Fibroblast of pulmonary artery (primary cell): ENCODE results near the gene ZNF444.

Experiments
- DNase-seq: peaks from one replicate; pipeline ENCODE4 v3.0.0-alpha.2; 2010; ENCODE audit warnings: low read depth
- H3K4me3 ChIP-seq: replicated peaks from 2 replicates; pipeline ENCODE4 v1.5.1; 2011; ENCODE audit warnings: low read depth, mild to moderate bottlenecking, control low read depth, low read length, moderate library complexity
- CTCF ChIP-seq: IDR thresholded peaks from 2 replicates; pipeline ENCODE4 v1.5.1; 2011; ENCODE audit warnings: mild to moderate bottlenecking, control low read depth, low read length, inconsistent platforms; ENCODE audit errors: missing control alignments

ZNF444 gene

GRCh38 chr19:56133858-56134653 lies 7.0 kb upstream of the ZNF444 start:
- TF ChIP-seq CTCF, result no peak
- DNase-seq, result no peak
- H3K4me3 ChIP-seq, result no peak overlapping the region

GRCh38 chr19:56134654-56134921 lies 6.5 kb upstream of the ZNF444 start:
- no peak overlapping the region for H3K4me3 ChIP-seq
- no peak for DNase-seq
- no peak for TF ChIP-seq CTCF

DNA sequence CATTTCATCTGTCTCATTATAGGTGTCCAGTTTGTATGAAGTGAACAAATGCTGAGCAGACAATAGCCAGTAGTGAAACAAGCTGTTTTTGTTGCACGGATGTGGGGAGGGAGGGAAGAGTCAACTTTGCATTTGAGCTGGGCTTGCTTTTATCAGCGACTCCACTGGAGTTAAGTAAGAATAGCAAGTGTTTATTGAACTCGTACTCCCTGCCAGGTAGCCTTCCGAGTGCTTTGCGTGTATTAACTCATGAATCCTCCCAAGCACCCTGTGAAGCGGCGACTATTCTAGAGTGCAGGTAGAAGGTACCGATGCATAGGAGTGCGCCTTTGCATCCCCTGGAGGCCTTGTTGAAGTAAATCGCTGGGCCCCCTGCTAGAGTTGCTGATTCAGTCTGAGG lies 4.7 kb upstream of the ZNF444 start:
- TF ChIP-seq CTCF, result no peak
- no peak overlapping the region for H3K4me3 ChIP-seq
- DNase-seq, result no peak

DNA sequence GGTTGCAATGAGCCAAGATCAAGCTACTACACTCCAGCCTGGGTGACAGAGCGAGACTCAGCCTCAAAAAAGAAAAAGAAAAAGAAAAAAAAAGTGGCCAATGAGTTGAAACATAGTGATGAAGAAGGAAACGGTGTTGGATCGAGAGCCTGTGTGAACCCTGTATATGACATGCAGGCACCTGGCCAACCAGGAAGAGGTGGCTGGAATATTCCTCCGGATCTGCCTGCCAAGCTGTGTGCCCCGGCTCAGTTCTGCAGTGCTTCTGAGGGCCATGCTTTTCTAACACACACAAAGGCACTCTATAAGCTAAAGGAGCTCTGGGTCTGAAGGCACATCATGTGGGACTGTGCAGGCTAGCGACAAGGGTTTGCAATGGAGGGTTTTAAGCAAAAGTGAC lies 3.7 kb upstream of the ZNF444 start:
- no peak for TF ChIP-seq CTCF

GRCh38 chr19:56138069-56138468 lies 3.0 kb upstream of the ZNF444 start:
- no peak overlapping the region for H3K4me3 ChIP-seq
- peak; percentile 42 for DNase-seq
- TF ChIP-seq CTCF, result no peak

More for the DNA sequence above, 3.7 kb upstream of the ZNF444 start:
- DNase-seq, result no peak
- no peak overlapping the region for H3K4me3 ChIP-seq

- no peak for TF ChIP-seq CTCF
- no peak for DNase-seq
- peak overlapping the region; percentile 66 for H3K4me3 ChIP-seq
These were observed 1.1 kb upstream of the ZNF444 start for GRCh38 chr19:56139847-56140582.
